IMR-90 (cell line): ENCODE data around the gene MED13.

Experiments
- CTCF ChIP-seq: conservative IDR thresholded peaks from 2 replicates; pipeline ENCODE4 v1.5.1; 2012; ENCODE audit warnings: mild to moderate bottlenecking, low read depth, low read length, improper control_type of control experiment
- POLR2A ChIP-seq: IDR thresholded peaks from 2 replicates; pipeline ENCODE4 v1.6.1; 2012; ENCODE audit warnings: mild to moderate bottlenecking, low read depth, low read length
- RFX5 ChIP-seq: IDR thresholded peaks from 2 replicates; pipeline ENCODE4 v1.8.0; 2012; ENCODE audit warnings: low read depth, mild to moderate bottlenecking, low read length, moderate library complexity

GRCh38 chr17:62045517-62045916 lies 19.6 kb downstream of the MED13 start:
- no peak for TF ChIP-seq CTCF
- no peak for TF ChIP-seq POLR2A
- no peak for TF ChIP-seq RFX5
